ENCODE data around the gene CNTNAP2.

Gene CNTNAP2

GRCh38 chr7:148337246-148337965 lies 2220.8 kb downstream of the CNTNAP2 start:
- DNase-seq = no peak

- no peak for DNase-seq
Observed at GRCh38 chr7:148337995-148338747, 2221.6 kb downstream of the CNTNAP2 start.

- DNase-seq = no peak
Observed at GRCh38 chr7:148340438-148341280, 2224.1 kb downstream of the CNTNAP2 start.

GRCh38 chr7:148344406-148344805 lies 2227.8 kb downstream of the CNTNAP2 start:
- no peak for DNase-seq

GRCh38 chr7:148347981-148348380 lies 2231.4 kb downstream of the CNTNAP2 start:
- DNase-seq = no peak

- DNase-seq = no peak
Observed at GRCh38 chr7:148348466-148348865, 2231.9 kb downstream of the CNTNAP2 start.

GRCh38 chr7:148356303-148356702 lies 2239.7 kb downstream of the CNTNAP2 start:
- no peak for DNase-seq

GRCh38 chr7:148362541-148362940 lies 2245.9 kb downstream of the CNTNAP2 start:
- DNase-seq = no peak

GRCh38 chr7:148367731-148368475 lies 2251.3 kb downstream of the CNTNAP2 start:
- no peak for DNase-seq

GRCh38 chr7:148368562-148368961 lies 2252.0 kb downstream of the CNTNAP2 start:
- no peak for DNase-seq

- DNase-seq = no peak
Observed at GRCh38 chr7:148371280-148371937, 2254.8 kb downstream of the CNTNAP2 start.

- DNase-seq = no peak
Observed at GRCh38 chr7:148374396-148375259, 2258.0 kb downstream of the CNTNAP2 start.

GRCh38 chr7:148379677-148380076 lies 2263.1 kb downstream of the CNTNAP2 start:
- no peak for DNase-seq

GRCh38 chr7:148380596-148381419 lies 2264.2 kb downstream of the CNTNAP2 start:
- DNase-seq = no peak

GRCh38 chr7:148382596-148382995 lies 2266.0 kb downstream of the CNTNAP2 start:
- no peak for DNase-seq

GRCh38 chr7:148383651-148384050 lies 2267.1 kb downstream of the CNTNAP2 start:
- DNase-seq = no peak

- no peak for DNase-seq
Observed at GRCh38 chr7:148385009-148385682, 2268.5 kb downstream of the CNTNAP2 start.

GRCh38 chr7:148390381-148390780 lies 2273.8 kb downstream of the CNTNAP2 start:
- no peak for DNase-seq

GRCh38 chr7:148391591-148391990 lies 2275.0 kb downstream of the CNTNAP2 start:
- no peak for DNase-seq

- DNase-seq = no peak
Observed at GRCh38 chr7:148394582-148394981, 2278.0 kb downstream of the CNTNAP2 start.
